ENCODE measurements around the gene ADGRA1.

Gene ADGRA1

GRCh38 chr10:133099571-133099970 is 11.8 kb downstream of the ADGRA1 start:
- H3K9me3 ChIP-seq (ENCODE audit: low read length), result no peaks in the 10 kb centered on the region
- H3F3A ChIP-seq (ENCODE audit: insufficient read depth, low read length), result no peaks in the 10 kb centered on the region
- H3K27ac ChIP-seq (ENCODE audit: low read depth, low read length, poor library complexity, severe bottlenecking), result no peak overlapping the region
- H3K9me2 ChIP-seq (ENCODE audit: low read depth, low read length), result no peaks in the 10 kb centered on the region
- no peak overlapping the region for H2AFZ ChIP-seq (ENCODE audit: low read length)
- H4K20me1 ChIP-seq (ENCODE audit: insufficient read depth, low read length), result no peaks in the 10 kb centered on the region
- no peaks in the 10 kb centered on the region for H3K27me3 ChIP-seq (ENCODE audit: insufficient read depth, low read length)
- H3K79me2 ChIP-seq (ENCODE audit: insufficient read depth, low read length), result no peaks in the 10 kb centered on the region
- no peak overlapping the region for H3K9ac ChIP-seq (ENCODE audit: low read length)
- TF ChIP-seq, protein P1, sequence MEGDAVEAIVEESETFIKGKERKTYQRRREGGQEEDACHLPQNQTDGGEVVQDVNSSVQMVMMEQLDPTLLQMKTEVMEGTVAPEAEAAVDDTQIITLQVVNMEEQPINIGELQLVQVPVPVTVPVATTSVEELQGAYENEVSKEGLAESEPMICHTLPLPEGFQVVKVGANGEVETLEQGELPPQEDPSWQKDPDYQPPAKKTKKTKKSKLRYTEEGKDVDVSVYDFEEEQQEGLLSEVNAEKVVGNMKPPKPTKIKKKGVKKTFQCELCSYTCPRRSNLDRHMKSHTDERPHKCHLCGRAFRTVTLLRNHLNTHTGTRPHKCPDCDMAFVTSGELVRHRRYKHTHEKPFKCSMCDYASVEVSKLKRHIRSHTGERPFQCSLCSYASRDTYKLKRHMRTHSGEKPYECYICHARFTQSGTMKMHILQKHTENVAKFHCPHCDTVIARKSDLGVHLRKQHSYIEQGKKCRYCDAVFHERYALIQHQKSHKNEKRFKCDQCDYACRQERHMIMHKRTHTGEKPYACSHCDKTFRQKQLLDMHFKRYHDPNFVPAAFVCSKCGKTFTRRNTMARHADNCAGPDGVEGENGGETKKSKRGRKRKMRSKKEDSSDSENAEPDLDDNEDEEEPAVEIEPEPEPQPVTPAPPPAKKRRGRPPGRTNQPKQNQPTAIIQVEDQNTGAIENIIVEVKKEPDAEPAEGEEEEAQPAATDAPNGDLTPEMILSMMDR (IDR thresholded peaks at IDR 0.05; ENCODE audit: low read length), result no peak
- TF ChIP-seq EZH2 (IDR thresholded peaks at IDR 0.05; ENCODE audit: borderline replicate concordance, low read length), result no peak
- H3K4me3 ChIP-seq (ENCODE audit: low read depth, low read length, poor library complexity, severe bottlenecking), result no peak overlapping the region
- H3K4me2 ChIP-seq (ENCODE audit: low read length), result no peak overlapping the region
- H3K4me1 ChIP-seq (ENCODE audit: insufficient read depth, low read length, severe bottlenecking), result no peaks in the 10 kb centered on the region
- no peaks in the 10 kb centered on the region for H3K36me3 ChIP-seq (ENCODE audit: insufficient read depth, low read length)

DNA sequence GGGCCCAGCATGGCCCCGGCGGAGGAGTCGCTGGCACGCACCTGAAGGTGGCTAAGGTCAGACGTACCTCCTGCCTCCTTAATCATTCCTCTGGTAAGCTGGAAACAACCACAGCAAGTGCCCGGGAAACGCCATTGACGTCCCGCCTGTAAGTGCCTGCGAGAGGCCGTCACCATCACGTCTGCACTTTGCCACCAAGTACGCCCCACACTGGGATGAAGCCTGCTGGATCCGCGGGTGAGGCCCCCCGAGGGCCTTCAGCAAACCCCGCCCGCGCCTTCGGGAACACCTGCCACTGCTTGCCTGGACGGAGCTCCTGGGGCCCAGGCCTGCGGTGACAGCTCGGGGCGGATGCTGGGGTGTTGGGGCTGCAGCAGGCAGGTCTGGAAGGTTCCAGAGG is 12.5 kb downstream of the ADGRA1 start:
- no peaks in the 10 kb centered on the region for H3K9me3 ChIP-seq (ENCODE audit: low read length)
- H3K9me2 ChIP-seq (ENCODE audit: low read depth, low read length), result no peaks in the 10 kb centered on the region
- no peak overlapping the region for H2AFZ ChIP-seq (ENCODE audit: low read length)
- no peaks in the 10 kb centered on the region for H3F3A ChIP-seq (ENCODE audit: insufficient read depth, low read length)
- H3K4me2 ChIP-seq (ENCODE audit: low read length), result no peak overlapping the region
- H3K9ac ChIP-seq (ENCODE audit: low read length), result no peak overlapping the region
- no peaks in the 10 kb centered on the region for H3K36me3 ChIP-seq (ENCODE audit: insufficient read depth, low read length)
- no peaks in the 10 kb centered on the region for H4K20me1 ChIP-seq (ENCODE audit: insufficient read depth, low read length)
- no peak overlapping the region for H3K4me3 ChIP-seq (ENCODE audit: low read depth, low read length, poor library complexity, severe bottlenecking)
- H3K27me3 ChIP-seq (ENCODE audit: insufficient read depth, low read length), result no peaks in the 10 kb centered on the region
- no peaks in the 10 kb centered on the region for H3K4me1 ChIP-seq (ENCODE audit: insufficient read depth, low read length, severe bottlenecking)
- no peak for TF ChIP-seq EZH2 (IDR thresholded peaks at IDR 0.05; ENCODE audit: borderline replicate concordance, low read length)
- TF ChIP-seq, protein P1 (IDR thresholded peaks at IDR 0.05; ENCODE audit: low read length), result no peak
- H3K27ac ChIP-seq (ENCODE audit: low read depth, low read length, poor library complexity, severe bottlenecking), result no peak overlapping the region
- no peaks in the 10 kb centered on the region for H3K79me2 ChIP-seq (ENCODE audit: insufficient read depth, low read length)

- H3K9me3 ChIP-seq (ENCODE audit: low read length), result no peaks in the 10 kb centered on the region
- no peaks in the 10 kb centered on the region for H3K36me3 ChIP-seq (ENCODE audit: insufficient read depth, low read length)
- no peak overlapping the region for H2AFZ ChIP-seq (ENCODE audit: low read length)
- H3K9me2 ChIP-seq (ENCODE audit: low read depth, low read length), result no peaks in the 10 kb centered on the region
- H3K79me2 ChIP-seq (ENCODE audit: insufficient read depth, low read length), result no peaks in the 10 kb centered on the region
- no peak overlapping the region for H3K9ac ChIP-seq (ENCODE audit: low read length)
- no peak overlapping the region for H3K27ac ChIP-seq (ENCODE audit: low read depth, low read length, poor library complexity, severe bottlenecking)
- no peaks in the 10 kb centered on the region for H3K27me3 ChIP-seq (ENCODE audit: insufficient read depth, low read length)
- no peaks in the 10 kb centered on the region for H3K4me1 ChIP-seq (ENCODE audit: insufficient read depth, low read length, severe bottlenecking)
- no peak overlapping the region for H3K4me3 ChIP-seq (ENCODE audit: low read depth, low read length, poor library complexity, severe bottlenecking)
- no peaks in the 10 kb centered on the region for H3F3A ChIP-seq (ENCODE audit: insufficient read depth, low read length)
- no peaks in the 10 kb centered on the region for H4K20me1 ChIP-seq (ENCODE audit: insufficient read depth, low read length)
- no peak overlapping the region for H3K4me2 ChIP-seq (ENCODE audit: low read length)
- TF ChIP-seq, protein P1 (IDR thresholded peaks at IDR 0.05; ENCODE audit: low read length), result no peak
- no peak for TF ChIP-seq EZH2 (IDR thresholded peaks at IDR 0.05; ENCODE audit: borderline replicate concordance, low read length)
These were observed 13.1 kb downstream of the ADGRA1 start for GRCh38 chr10:133100706-133101415.

Measured in OCI-LY1 (cell line).